GM12891 (cell line): ENCODE data around the gene ASB6. TPM values are rescaled to one million over a fixed set of nuclear protein-coding genes. Genes with fewer than 3 reads are reported as not detected.

ENCODE experiments used
- DNase-seq: peaks from one replicate; pipeline ENCODE4 v3.0.0; 2011; ENCODE audit warnings: low spot score; ENCODE audit not compliant: insufficient read length
- FAIRE-seq: peaks from 2 replicates; lab custom pipeline; 2011; peaks lifted over from hg19 to GRCh38; lab: Jason Lieb, UNC
- PAX5 ChIP-seq: IDR thresholded peaks from 2 replicates; pipeline ENCODE4 v1.6.1; 2011; ENCODE audit warnings: low read length, moderate library complexity, mild to moderate bottlenecking; ENCODE audit not compliant: insufficient read depth, severe bottlenecking
- POLR2A ChIP-seq: IDR thresholded peaks from 2 replicates; pipeline ENCODE4 v1.6.1; 2011; ENCODE audit warnings: low read depth, low read length, control low read depth
- POLR2AphosphoS5 ChIP-seq: IDR thresholded peaks from 2 replicates; pipeline ENCODE4 v1.6.1; 2011; ENCODE audit warnings: low read depth, low read length, control low read depth
- POU2F2 ChIP-seq: IDR thresholded peaks from 2 replicates; pipeline ENCODE4 v1.6.1; 2011; ENCODE audit warnings: low read depth, mild to moderate bottlenecking, control low read depth, low read length, moderate library complexity
- SPI1 ChIP-seq: IDR thresholded peaks from 2 replicates; pipeline ENCODE4 v1.6.1; 2011; ENCODE audit warnings: low read depth, low read length, control low read depth
- TAF1 ChIP-seq: IDR thresholded peaks from 2 replicates; pipeline ENCODE4 v1.6.1; 2011; ENCODE audit warnings: low read depth, low read length, control low read depth
- polyA plus RNA-seq: library from polyadenylated mRNA; unstranded; fragments of >200 nt; gene quantifications from one replicate; pipeline ENCODE4 v1.2.1, GENCODE V29; 2012; ENCODE audit warnings: low read depth, missing spikeins, inconsistent platforms; ENCODE audit not compliant: missing spikeins

Gene ASB6
- polyA plus RNA-seq: 7.6 TPM

GRCh38 chr9:129641750-129642585 is at the start of gene ASB6:
Gene ASB6 (minus strand): TSS chr9:129642151. CDS start chr9:129641999, 152 bp downstream.
- 0 out of 2 replicates have a peak, but pooled peaks have one; percentile 51 for TF ChIP-seq TAF1
- TF ChIP-seq POU2F2: peak; percentile 38; the same call in 1 of the 2 replicates
- TF ChIP-seq PAX5: peak; percentile 43
- TF ChIP-seq POLR2A: peak; percentile 57; the same call in 1 of the 2 replicates
- TF ChIP-seq POLR2AphosphoS5: peak; percentile 60; the same call in 1 of the 2 replicates
- no peak for TF ChIP-seq SPI1
- FAIRE-seq: peak; percentile 100
- DNase-seq: peak; percentile 100

DNA sequence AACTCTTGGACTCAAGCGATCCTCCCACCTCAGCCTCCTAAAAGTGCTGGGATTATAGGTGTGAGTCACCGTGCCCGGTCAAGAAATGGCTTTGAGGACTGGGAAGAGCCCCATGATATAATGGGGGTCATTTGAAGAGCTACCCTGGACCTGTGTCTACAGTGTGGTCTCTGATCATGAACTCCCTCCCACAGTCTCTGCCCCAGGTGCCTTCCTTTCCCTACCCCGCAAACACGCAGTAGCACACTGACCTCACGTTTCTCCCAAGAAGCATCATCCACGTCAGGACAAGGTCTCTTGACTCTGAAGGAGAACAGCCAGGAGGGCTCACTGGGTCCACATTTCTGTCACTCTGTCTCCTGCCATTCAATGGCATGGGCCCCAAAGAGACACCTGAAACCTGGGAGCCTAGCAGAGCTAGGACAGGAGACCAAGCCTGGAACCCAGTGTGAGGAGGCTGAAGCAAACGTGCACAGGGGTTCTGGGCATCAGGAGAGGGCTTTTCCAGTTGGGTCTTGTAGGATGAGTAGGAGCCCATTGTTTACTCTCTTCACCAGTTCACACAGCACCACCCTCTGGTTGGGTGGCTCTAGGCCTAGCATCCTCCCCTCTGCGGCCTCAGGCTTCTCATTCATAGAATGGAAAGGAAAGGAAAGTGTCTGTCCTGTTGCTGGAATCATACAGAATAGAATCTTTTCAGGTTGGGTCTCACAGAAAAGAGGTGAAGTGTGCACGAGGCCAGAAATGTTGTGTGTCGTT is 46.5 kb upstream of the ASB6 start:
- FAIRE-seq: no peak
- TF ChIP-seq POU2F2: no peak
- no peak for TF ChIP-seq TAF1
- no peak for TF ChIP-seq POLR2AphosphoS5
- TF ChIP-seq POLR2A: no peak
- no peak for TF ChIP-seq PAX5
- TF ChIP-seq SPI1: no peak
- DNase-seq: no peak

DNA sequence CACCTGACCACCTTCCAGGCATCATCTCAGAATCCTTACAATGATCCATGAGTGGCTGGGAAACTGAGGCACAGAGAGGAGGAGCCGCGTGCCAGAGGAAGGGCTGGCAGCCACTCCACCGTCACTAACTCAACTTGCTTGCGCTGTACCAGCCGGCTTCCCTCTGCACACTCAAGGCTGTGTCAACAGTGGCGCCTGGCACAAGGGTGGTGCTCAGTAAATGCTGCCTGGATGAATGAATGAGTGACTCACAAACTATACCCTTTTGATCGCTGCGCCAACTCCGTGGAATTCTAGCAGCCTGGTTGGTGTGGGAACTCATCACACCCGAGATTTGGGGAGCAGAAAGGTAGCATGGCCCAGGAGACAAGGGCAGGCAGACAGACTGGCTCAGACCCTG is 45.4 kb upstream of the ASB6 start:
- FAIRE-seq: no peak
- DNase-seq: no peak
- TF ChIP-seq POLR2AphosphoS5: no peak
- TF ChIP-seq PAX5: no peak
- TF ChIP-seq POLR2A: no peak
- TF ChIP-seq POU2F2: no peak
- TF ChIP-seq TAF1: no peak
- TF ChIP-seq SPI1: no peak

DNA sequence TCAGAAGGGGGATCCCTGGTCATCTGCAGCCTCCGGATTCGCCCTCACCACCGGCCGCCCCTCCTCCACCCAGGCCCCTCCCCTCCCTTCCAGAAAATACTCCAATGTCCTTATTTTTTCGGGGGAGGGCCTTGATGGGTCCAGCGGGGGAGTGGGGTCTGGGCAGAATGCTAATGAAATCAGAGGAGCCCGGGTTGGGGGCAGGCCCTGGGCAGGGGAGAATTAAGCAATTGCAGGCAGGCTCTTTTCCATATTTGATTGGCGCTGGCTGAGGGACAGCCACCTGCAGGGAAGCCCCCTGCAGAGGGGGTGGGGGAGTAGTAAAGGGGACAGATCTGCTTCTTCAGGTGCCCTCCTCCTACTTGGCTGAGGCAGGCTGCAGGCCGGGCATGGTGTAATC is 44.8 kb upstream of the ASB6 start:
- DNase-seq (no peak), FAIRE-seq (no peak)
- no peak for TF ChIP-seq POU2F2
- TF ChIP-seq POLR2AphosphoS5: no peak
- TF ChIP-seq TAF1: no peak
- TF ChIP-seq POLR2A: no peak
- TF ChIP-seq PAX5: no peak
- no peak for TF ChIP-seq SPI1

DNA sequence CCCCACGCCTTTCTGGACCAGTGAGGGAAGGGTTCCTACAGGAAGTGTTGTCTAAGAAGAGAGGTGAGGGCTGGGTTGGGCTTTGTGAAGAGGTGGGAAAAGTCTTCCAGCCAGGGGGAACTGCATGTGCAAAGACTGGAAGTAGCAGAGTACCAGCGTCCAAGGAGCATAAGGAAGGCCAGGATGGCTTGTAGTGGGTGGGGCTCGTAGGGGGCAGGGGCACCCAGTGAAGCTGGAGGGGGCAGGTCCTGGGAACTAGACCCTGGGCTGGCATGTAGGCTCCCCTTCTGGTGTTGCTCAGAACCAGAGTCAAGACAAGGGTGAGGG is 43.9 kb upstream of the ASB6 start:
- no peak for TF ChIP-seq POLR2AphosphoS5
- TF ChIP-seq TAF1: no peak
- DNase-seq (no peak), FAIRE-seq (no peak)

- TF ChIP-seq POLR2A (no peak), PAX5 (no peak), SPI1 (no peak), POLR2AphosphoS5 (no peak)
- FAIRE-seq: no peak
- DNase-seq: no peak
Observed at GRCh38 chr9:129685220-129685932, 43.4 kb upstream of the ASB6 start.

DNA sequence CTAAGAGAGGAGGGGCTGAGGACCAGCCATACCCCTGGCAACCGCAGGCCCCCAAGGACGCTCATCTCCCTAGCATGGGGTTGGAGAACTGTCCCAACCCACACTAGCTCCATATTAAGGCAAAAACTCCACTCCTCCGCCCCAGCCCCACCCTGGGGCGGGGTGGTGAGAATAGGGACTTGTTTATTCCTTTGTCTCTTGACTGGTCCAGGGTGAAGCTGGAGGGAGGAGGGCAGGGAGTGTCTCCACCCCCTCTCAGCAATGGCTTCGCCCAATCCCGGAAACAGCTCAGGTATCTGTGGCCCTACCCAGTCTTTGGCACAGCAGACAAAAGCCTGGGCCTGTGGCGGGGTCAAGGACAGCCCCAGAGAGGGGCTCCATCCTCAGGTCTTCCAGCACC is 40.4 kb upstream of the ASB6 start:
- DNase-seq: no peak
- TF ChIP-seq POLR2A: no peak
- TF ChIP-seq PAX5: no peak
- no peak for TF ChIP-seq POU2F2
- TF ChIP-seq POLR2AphosphoS5: no peak
- no peak for TF ChIP-seq TAF1
- TF ChIP-seq SPI1: no peak
- no peak for FAIRE-seq

DNA sequence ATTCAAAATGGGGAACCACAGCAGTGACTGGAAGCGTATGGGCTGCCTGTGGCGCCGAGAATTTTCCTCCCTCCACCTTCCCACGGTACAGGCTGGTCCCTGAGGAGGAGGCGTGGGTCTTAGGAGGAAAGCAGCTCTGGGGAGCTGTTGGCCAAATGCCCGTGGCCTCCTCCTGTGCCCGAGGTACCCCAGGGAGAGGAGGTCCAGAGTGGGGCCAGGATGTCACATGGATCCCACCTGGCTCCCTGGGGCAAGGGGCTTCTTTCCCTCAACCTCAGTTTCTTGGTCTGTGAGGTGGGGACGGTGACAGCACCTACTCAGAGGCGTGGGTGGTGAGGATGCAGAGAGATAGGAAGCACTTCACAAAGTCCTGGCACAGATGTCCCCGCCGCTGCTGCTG is 40.0 kb upstream of the ASB6 start:
- TF ChIP-seq POU2F2: no peak
- no peak for TF ChIP-seq POLR2A
- no peak for TF ChIP-seq POLR2AphosphoS5
- no peak for TF ChIP-seq PAX5
- TF ChIP-seq SPI1: no peak
- no peak for TF ChIP-seq TAF1
- no peak for FAIRE-seq
- DNase-seq: no peak

DNA sequence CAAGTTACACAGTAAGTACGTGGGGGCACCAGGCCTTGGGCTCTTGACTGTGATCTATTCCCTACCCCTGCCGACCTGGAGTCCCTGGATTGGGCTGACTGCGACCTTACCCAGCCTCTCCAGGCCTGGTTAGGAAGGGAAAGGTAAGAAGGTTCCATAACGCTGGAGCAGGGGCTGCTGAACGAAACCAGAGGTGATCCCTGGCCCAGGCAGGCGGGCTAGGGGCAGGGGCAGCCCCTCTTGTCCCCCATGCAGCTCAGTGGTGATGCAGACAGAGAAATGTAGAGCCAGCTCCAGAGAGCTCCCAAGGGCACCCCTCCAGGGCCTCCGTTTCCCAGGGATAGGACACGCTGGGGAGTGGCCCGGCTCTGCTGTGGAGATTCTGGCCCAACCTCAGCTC is 37.6 kb upstream of the ASB6 start:
- TF ChIP-seq TAF1: no peak
- TF ChIP-seq PAX5: no peak
- no peak for TF ChIP-seq POLR2A
- TF ChIP-seq POU2F2: no peak
- no peak for TF ChIP-seq POLR2AphosphoS5
- TF ChIP-seq SPI1: no peak
- DNase-seq: no peak
- FAIRE-seq: no peak

GRCh38 chr9:129678844-129679243 is 36.9 kb upstream of the ASB6 start:
- FAIRE-seq (no peak), DNase-seq (no peak)
- TF ChIP-seq SPI1 (no peak), POLR2AphosphoS5 (no peak), PAX5 (no peak), POLR2A (no peak), POU2F2 (no peak), TAF1 (no peak)
